Neural cell (in vitro differentiated cells): ENCODE results near the gene SLC4A5. TPM values are rescaled to one million over a fixed set of nuclear protein-coding genes. Genes with fewer than 3 reads are reported as not detected.

Experiments
- H2AFZ ChIP-seq: fragments of 200-600, 300-800 bp; sonication (generic), shearing (Covaris generic); 2 replicates; pipeline ENCODE4 v1.6.0; 2014; ENCODE audit warnings: low read depth, mild to moderate bottlenecking, antibody characterized with exemption, low read length, moderate library complexity
- H3F3A ChIP-seq: fragments of 200-600 bp; shearing (Covaris generic); 2 replicates; pipeline ENCODE4 v1.6.1; 2016; ENCODE audit warnings: mild to moderate bottlenecking, moderate library complexity, mixed read lengths, antibody characterized with exemption, low read length; ENCODE audit not compliant: insufficient read depth, poor library complexity, severe bottlenecking
- H3K27ac ChIP-seq: fragments of 200-600, 300-800 bp; sonication (generic), shearing (Covaris generic); 2 replicates; pipeline ENCODE4 v1.5.1; 2014; ENCODE audit warnings: mild to moderate bottlenecking, low read length, moderate library complexity
- H3K27me3 ChIP-seq: fragments of 300-800, 200-600 bp; sonication (generic), shearing (Covaris generic); 2 replicates; pipeline ENCODE4 v1.6.0; 2014; ENCODE audit warnings: mild to moderate bottlenecking, low read depth, low read length, moderate library complexity; ENCODE audit not compliant: insufficient read depth
- H3K36me3 ChIP-seq: fragments of 300-800, 200-600 bp; sonication (generic), shearing (Covaris generic); 2 replicates; pipeline ENCODE4 v1.5.1; 2014; ENCODE audit warnings: mild to moderate bottlenecking, antibody characterized with exemption, low read length, moderate library complexity; ENCODE audit not compliant: insufficient read depth
- H3K4me2 ChIP-seq: fragments of 300-800, 200-600 bp; sonication (generic), shearing (Covaris generic); 2 replicates; pipeline ENCODE4 v1.6.0; 2014; ENCODE audit warnings: mild to moderate bottlenecking, low read length
- H3K4me3 ChIP-seq: fragments of 300-800, 200-600 bp; sonication (generic), shearing (Covaris generic); 2 replicates; pipeline ENCODE4 v1.5.1; 2014; ENCODE audit warnings: mild to moderate bottlenecking, low read length, moderate library complexity
- H3K79me2 ChIP-seq: fragments of 200-600 bp; shearing (Covaris generic); replicated peaks from 2 replicates; pipeline ENCODE4 v1.6.0; 2014; ENCODE audit warnings: mild to moderate bottlenecking, low read length, moderate library complexity; ENCODE audit not compliant: insufficient read depth
- H3K9ac ChIP-seq: fragments of 300-800, 200-600 bp; sonication (generic), shearing (Covaris generic); 2 replicates; pipeline ENCODE4 v1.6.1; 2016; ENCODE audit warnings: mild to moderate bottlenecking, low read length, mixed read lengths
- H3K9me2 ChIP-seq: fragments of 200-600 bp; shearing (Covaris generic); 2 replicates; pipeline ENCODE4 v1.6.1; 2016; ENCODE audit warnings: mild to moderate bottlenecking, low read length, mixed read lengths; ENCODE audit not compliant: insufficient read depth
- H3K9me3 ChIP-seq: fragments of 200-600, 300-800 bp; sonication (generic), shearing (Covaris generic); 2 replicates; pipeline ENCODE4 v1.6.1; 2016; ENCODE audit warnings: mild to moderate bottlenecking, mixed run types, low read length, moderate library complexity, mixed read lengths
- H4K20me1 ChIP-seq: fragments of 200-600 bp; shearing (Covaris generic); 2 replicates; pipeline ENCODE4 v1.6.1; 2016; ENCODE audit warnings: mild to moderate bottlenecking, mixed run types; ENCODE audit not compliant: insufficient read depth
- CTCF ChIP-seq: fragments of 450-650 bp; IDR thresholded peaks from 2 replicates; pipeline ENCODE4 v1.5.1; 2014; ENCODE audit warnings: antibody characterized with exemption, mild to moderate bottlenecking, moderate library complexity; ENCODE audit not compliant: poor library complexity, severe bottlenecking
- EP300 ChIP-seq: fragments of 450-650 bp; conservative IDR thresholded peaks from 2 replicates; pipeline ENCODE4 v1.6.1; 2014; ENCODE audit warnings: antibody characterized with exemption, mild to moderate bottlenecking, moderate library complexity; ENCODE audit not compliant: poor library complexity, severe bottlenecking
- EZH2 ChIP-seq: fragments of 200-600, 300-800 bp; shearing (Covaris generic), sonication (generic); IDR thresholded peaks from 2 replicates; pipeline ENCODE4 v1.6.1; 2014; ENCODE audit warnings: antibody characterized with exemption, low read length, borderline replicate concordance, mild to moderate bottlenecking; ENCODE audit not compliant: insufficient read depth, poor library complexity, severe bottlenecking
- MXI1 ChIP-seq: fragments of 450-650 bp; conservative IDR thresholded peaks from 2 replicates; pipeline ENCODE4 v1.6.1; 2014; ENCODE audit warnings: antibody characterized with exemption, mild to moderate bottlenecking; ENCODE audit not compliant: poor library complexity, severe bottlenecking
- POLR2AphosphoS5 ChIP-seq: IDR thresholded peaks from 2 replicates; pipeline ENCODE4 v1.6.1; 2012
- RAD21 ChIP-seq: fragments of 450-650 bp; conservative IDR thresholded peaks from 2 replicates; pipeline ENCODE4 v1.6.1; 2014; ENCODE audit warnings: antibody characterized with exemption, mild to moderate bottlenecking, moderate library complexity
- REST ChIP-seq: IDR thresholded peaks from 2 replicates; pipeline ENCODE4 v1.6.1; 2012; ENCODE audit warnings: borderline replicate concordance
- SMC3 ChIP-seq: fragments of 450-650 bp; conservative IDR thresholded peaks from 2 replicates; pipeline ENCODE4 v1.6.1; 2014; ENCODE audit warnings: antibody characterized with exemption, mild to moderate bottlenecking, moderate library complexity; ENCODE audit not compliant: poor library complexity
- TAF1 ChIP-seq: IDR thresholded peaks from 2 replicates; pipeline ENCODE4 v1.6.1; 2012; ENCODE audit warnings: low read depth
- polyA plus RNA-seq: library from polyadenylated mRNA; depleted of rRNA; stranded (reverse); fragments of >200 nt; gene quantifications from 2 replicates; pipeline ENCODE4 v1.2.3, GENCODE V29; 2014

The SLC4A5 gene
- polyA plus RNA-seq, 1 donor from 2014 or later, result 3.9 TPM

GRCh38 chr2:74212702-74213410 lies 130.4 kb downstream of the SLC4A5 start:
- Histone ChIP-seq H3K27me3 (no peaks in the 10 kb centered on the region), H3K9me3 (no peaks in the 10 kb centered on the region), H4K20me1 (no peaks in the 10 kb centered on the region), H3K27ac (no peak overlapping the region), H3K36me3 (no peaks in the 10 kb centered on the region), H3K9ac (no peak overlapping the region), H2AFZ (no peak overlapping the region), H3F3A (no peaks in the 10 kb centered on the region), H3K9me2 (no peaks in the 10 kb centered on the region), H3K4me3 (no peak overlapping the region), H3K79me2 (no peaks in the 10 kb centered on the region), H3K4me2 (no peak overlapping the region)
- TF ChIP-seq EZH2, result no peak
- no peak for TF ChIP-seq MXI1
- TF ChIP-seq REST, result no peak
- no peak for TF ChIP-seq EP300

GRCh38 chr2:74206180-74206688 lies 137.0 kb downstream of the SLC4A5 start:
- Histone ChIP-seq H3K27ac (no peak overlapping the region), H4K20me1 (no peaks in the 10 kb centered on the region), H3F3A (no peaks in the 10 kb centered on the region), H3K9ac (no peak overlapping the region), H2AFZ (no peak overlapping the region), H3K4me2 (no peak overlapping the region), H3K27me3 (no peaks in the 10 kb centered on the region), H3K9me2 (no peaks in the 10 kb centered on the region), H3K36me3 (no peaks in the 10 kb centered on the region), H3K9me3 (no peaks in the 10 kb centered on the region), H3K79me2 (peaks cover 21% of the 10 kb centered on the region), H3K4me3 (no peak overlapping the region)
- TF ChIP-seq EZH2, result no peak
- TF ChIP-seq SMC3, result no peak
- TF ChIP-seq POLR2AphosphoS5, result no peak
- TF ChIP-seq CTCF, result no peak
- TF ChIP-seq REST, result no peak
- no peak for TF ChIP-seq MXI1
- TF ChIP-seq TAF1, result no peak
- no peak for TF ChIP-seq EP300
- TF ChIP-seq RAD21, result no peak
